ENCODE measurements around the gene PHC2.
A peak's percentile ranks its signal among the peaks of the same experiment; 100 is the strongest.

Gene PHC2

GRCh38 chr1:33443705-33444180 is 12.8 kb upstream of the PHC2 start:
- CTCF ChIA-PET: interaction anchor here (0.5 to 4.3 kb wide), 2 partner anchors 12 to 155 kb away, joined by 4 to 30 read pairs; no protein-coding TSS in a partner anchor
- H3K4me1 ChIP-seq (ENCODE audit: control insufficient read depth, insufficient read depth, low read length): no peaks in the 10 kb centered on the region
- H3K4me3 ChIP-seq (ENCODE audit: low read depth, low read length): no peak overlapping the region
- H3K36me3 ChIP-seq (ENCODE audit: control insufficient read depth in 2 of 2, insufficient read depth in 1 of 2, low read length in 2 of 2): no peaks in the 10 kb centered on the region
- H3K9me3 ChIP-seq (ENCODE audit: control insufficient read depth, insufficient read depth, low read depth, low read length): no peaks in the 10 kb centered on the region
- POLR2A ChIA-PET: no interaction called here
- no peak overlapping the region for H3K27ac ChIP-seq (ENCODE audit: extremely low read depth, low read depth, low read length)
- TF ChIP-seq YY2 (tag by site-specific recombination; IDR thresholded peaks at IDR 0.05) (no peak), TRIM28 (IDR thresholded peaks at IDR 0.05; ENCODE audit: borderline replicate concordance, low read length) (peak; percentile 25; the same call in 1 of the 2 replicates), ZNF596 (tag by site-specific recombination; IDR thresholded peaks at IDR 0.05) (no peak), ZNF488 (tag by site-specific recombination; IDR thresholded peaks at IDR 0.05) (no peak)

GRCh38 chr1:33443080-33443704 is 12.3 kb upstream of the PHC2 start:
- no peak overlapping the region for H3K27ac ChIP-seq (ENCODE audit: extremely low read depth, low read depth, low read length)
- CTCF ChIA-PET: interaction anchor here (4.3 kb wide), 1 partner anchor 12 kb away, joined by 30 read pairs; no protein-coding TSS in a partner anchor
- POLR2A ChIA-PET: no interaction called here
- no peak overlapping the region for H3K4me3 ChIP-seq (ENCODE audit: low read depth, low read length)
- H3K36me3 ChIP-seq (ENCODE audit: control insufficient read depth in 2 of 2, insufficient read depth in 1 of 2, low read length in 2 of 2): no peaks in the 10 kb centered on the region
- no peaks in the 10 kb centered on the region for H3K9me3 ChIP-seq (ENCODE audit: control insufficient read depth, insufficient read depth, low read depth, low read length)
- H3K4me1 ChIP-seq (ENCODE audit: control insufficient read depth, insufficient read depth, low read length): no peaks in the 10 kb centered on the region
- no peak for TF ChIP-seq ZBTB6 (tag by site-specific recombination; IDR thresholded peaks at IDR 0.05)
- TF ChIP-seq ZNF518A (tag by site-specific recombination; conservative IDR thresholded peaks at IDR 0.05; ENCODE audit: low read depth): no peak

GRCh38 chr1:33442141-33442540 is 11.2 kb upstream of the PHC2 start:
- ChIA-PET CTCF (interaction anchor here (0.8 kb wide), 1 partner anchor 144 kb away, joined by 3 read pairs; no protein-coding TSS in a partner anchor), POLR2A (no interaction called here)
- no peak overlapping the region for H3K4me3 ChIP-seq (ENCODE audit: low read depth, low read length)
- no peak overlapping the region for H3K27ac ChIP-seq (ENCODE audit: extremely low read depth, low read depth, low read length)
- H3K36me3 ChIP-seq (ENCODE audit: control insufficient read depth in 2 of 2, insufficient read depth in 1 of 2, low read length in 2 of 2): no peaks in the 10 kb centered on the region
- H3K9me3 ChIP-seq (ENCODE audit: control insufficient read depth, insufficient read depth, low read depth, low read length): no peaks in the 10 kb centered on the region
- H3K4me1 ChIP-seq (ENCODE audit: control insufficient read depth, insufficient read depth, low read length): no peaks in the 10 kb centered on the region
- TF ChIP-seq ZNF473 (tag by site-specific recombination; IDR thresholded peaks at IDR 0.05) (no peak), BCL6B (tag by site-specific recombination; IDR thresholded peaks at IDR 0.05) (no peak), ZNF19 (tag by site-specific recombination; IDR thresholded peaks at IDR 0.05; ENCODE audit: low read depth) (no peak), ZEB2 (tag by site-specific recombination; IDR thresholded peaks at IDR 0.05) (no peak), ZFP37 (tag by site-specific recombination; IDR thresholded peaks at IDR 0.05) (no peak), TCF7L2 (IDR thresholded peaks at IDR 0.05; ENCODE audit: borderline replicate concordance, low read depth, low read length) (no peak), ZSCAN18 (tag by site-specific recombination; IDR thresholded peaks at IDR 0.05) (no peak), OVOL3 (tag by site-specific recombination; IDR thresholded peaks at IDR 0.05) (no peak), ZNF354C (tag by site-specific recombination; IDR thresholded peaks at IDR 0.05; ENCODE audit: borderline replicate concordance, low read depth) (no peak), ZNF785 (tag by site-specific recombination; IDR thresholded peaks at IDR 0.05) (no peak), ZNF510 (tag by site-specific recombination; IDR thresholded peaks at IDR 0.05; ENCODE audit: insufficient replicate concordance) (no peak), ZNF701 (tag by site-specific recombination; IDR thresholded peaks at IDR 0.05) (no peak), ZNF16 (tag by site-specific recombination; IDR thresholded peaks at IDR 0.05; ENCODE audit: low read depth) (no peak), BCL11A (tag by site-specific recombination; IDR thresholded peaks at IDR 0.05; ENCODE audit: low read depth) (no peak)
